Body of pancreas (tissue), 4 donors: ENCODE measurements around the gene BTNL2. TPM values are rescaled to one million over a fixed set of nuclear protein-coding genes. Genes with fewer than 3 reads are reported as not detected.

ENCODE experiments used
- ATAC-seq: fragments of 150-250 bp; one replicate; pipeline ENCODE4 v1.9.1; 2016
- DNase-seq, 4 donors: peaks; one replicate each; pipeline ENCODE4 v3.0.0-alpha.2; 2019
- H3K27ac ChIP-seq, 4 donors: fragments of 200-600 bp; sonication (generic); 1 replicate in 3 of 4; 2 replicates in 1 of 4; pipeline versions ENCODE4 v1.5.1 to v1.6.1; 2016 to 2019; ENCODE audit warnings: mild to moderate bottlenecking in 1 of 4, mixed read lengths in 1 of 4, moderate library complexity in 1 of 4
- H3K27me3 ChIP-seq, 2 donors: fragments of 200-600 bp; sonication (generic); one replicate each; pipeline ENCODE4 v1.6.0; 2016; ENCODE audit warnings: mild to moderate bottlenecking in 1 of 2
- H3K36me3 ChIP-seq, 2 donors: fragments of 200-600 bp; sonication (generic); replicated peaks in 1 of 2; 2 replicates each; pipeline ENCODE4 v1.5.1; 2016; ENCODE audit warnings: low read depth in 2 of 2; ENCODE audit not compliant: insufficient read depth in 1 of 2
- H3K4me1 ChIP-seq: fragments of 200-600 bp; sonication (generic); one replicate; pipeline ENCODE4 v1.6.0; 2016
- H3K4me3 ChIP-seq, 2 donors: fragments of 200-600 bp; sonication (generic); 1 replicate in 1 of 2; 2 replicates in 1 of 2; pipeline ENCODE4 v1.5.1; 2016 to 2019
- H3K9me3 ChIP-seq, 3 donors: fragments of 200-600 bp; sonication (generic); 1 replicate in 2 of 3; 2 replicates in 1 of 3; pipeline ENCODE4 v1.5.1; 2016
- POLR2A ChIP-seq, 3 donors: fragments of 450-650 bp; IDR thresholded peaks; one replicate each; pipeline ENCODE4 v1.6.1; 2016; ENCODE audit warnings: antibody characterized with exemption in 3 of 3, mild to moderate bottlenecking in 2 of 3
- WGBS, 2 donors: methylation state at CpG; one replicate each; pipeline ENCODE4 v1.1.5; 2017; 5-methylcytosine and 5-hydroxymethylcytosine counted together
- intact Hi-C: fragments of 100-400 bp; cut with DNase I; formaldehyde crosslinking; loops from one replicate; pipeline ENCODE4 v1.15.1; 2023
- total RNA-seq, 2 donors: library from RNA; depleted of rRNA; stranded (reverse); fragments of >200 nt; gene quantifications; one replicate each; pipeline ENCODE4 v1.1.0, GENCODE V29; 2016
- TF ChIP-seq, protein P1 (sequence below), 7 experiments: fragments of 450-650 bp in 4 of 7; fragments of 200-600 bp in 3 of 7; sonication (generic) in 3 of 7; IDR thresholded peaks; one replicate each; pipeline ENCODE4 v1.5.1; 2016 to 2019; ENCODE audit warnings: antibody characterized with exemption in 7 of 7

Gene BTNL2
- total RNA-seq, 2 donors from 2014 or later = not detected

DNA sequence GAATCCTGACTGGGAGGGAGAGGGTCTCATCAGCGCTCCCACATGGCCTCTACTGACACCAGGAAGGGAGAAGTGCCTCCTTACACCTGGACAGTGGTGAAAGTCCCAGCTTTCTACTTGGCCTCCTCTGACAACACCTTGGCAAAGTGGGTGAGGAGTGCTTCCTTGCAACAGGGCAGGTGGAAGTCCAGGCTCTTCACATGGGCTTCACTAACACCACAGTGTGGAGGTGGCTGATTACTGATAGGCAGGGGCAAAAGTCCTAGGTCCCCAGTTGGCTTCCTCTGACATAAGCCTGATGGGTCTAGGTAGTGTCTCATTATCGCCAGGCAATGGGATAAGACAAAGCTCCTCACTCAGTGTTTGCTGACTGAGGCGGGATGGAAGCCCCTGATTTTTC lies 23.2 kb upstream of the BTNL2 start:
- H3K36me3 ChIP-seq = no peaks in the 10 kb centered on the region
- ATAC-seq (no peak), DNase-seq (no peak)
- no peaks in the 10 kb centered on the region for H3K4me1 ChIP-seq
- no peaks in the 10 kb centered on the region for H3K27me3 ChIP-seq
- WGBS, 2 donors = 70 to 76% methylated on average over 2 to 3 of the region's 3 CpGs
- H3K27ac ChIP-seq = no peak overlapping the region
- no peaks in the 10 kb centered on the region for H3K9me3 ChIP-seq
- no peak for TF ChIP-seq POLR2A (IDR thresholded peaks at IDR 0.05)
- TF ChIP-seq, protein P1, sequence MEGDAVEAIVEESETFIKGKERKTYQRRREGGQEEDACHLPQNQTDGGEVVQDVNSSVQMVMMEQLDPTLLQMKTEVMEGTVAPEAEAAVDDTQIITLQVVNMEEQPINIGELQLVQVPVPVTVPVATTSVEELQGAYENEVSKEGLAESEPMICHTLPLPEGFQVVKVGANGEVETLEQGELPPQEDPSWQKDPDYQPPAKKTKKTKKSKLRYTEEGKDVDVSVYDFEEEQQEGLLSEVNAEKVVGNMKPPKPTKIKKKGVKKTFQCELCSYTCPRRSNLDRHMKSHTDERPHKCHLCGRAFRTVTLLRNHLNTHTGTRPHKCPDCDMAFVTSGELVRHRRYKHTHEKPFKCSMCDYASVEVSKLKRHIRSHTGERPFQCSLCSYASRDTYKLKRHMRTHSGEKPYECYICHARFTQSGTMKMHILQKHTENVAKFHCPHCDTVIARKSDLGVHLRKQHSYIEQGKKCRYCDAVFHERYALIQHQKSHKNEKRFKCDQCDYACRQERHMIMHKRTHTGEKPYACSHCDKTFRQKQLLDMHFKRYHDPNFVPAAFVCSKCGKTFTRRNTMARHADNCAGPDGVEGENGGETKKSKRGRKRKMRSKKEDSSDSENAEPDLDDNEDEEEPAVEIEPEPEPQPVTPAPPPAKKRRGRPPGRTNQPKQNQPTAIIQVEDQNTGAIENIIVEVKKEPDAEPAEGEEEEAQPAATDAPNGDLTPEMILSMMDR (IDR thresholded peaks at IDR 0.05) = no peak
- H3K4me3 ChIP-seq = no peak overlapping the region
- intact Hi-C loops = no loop called here

DNA sequence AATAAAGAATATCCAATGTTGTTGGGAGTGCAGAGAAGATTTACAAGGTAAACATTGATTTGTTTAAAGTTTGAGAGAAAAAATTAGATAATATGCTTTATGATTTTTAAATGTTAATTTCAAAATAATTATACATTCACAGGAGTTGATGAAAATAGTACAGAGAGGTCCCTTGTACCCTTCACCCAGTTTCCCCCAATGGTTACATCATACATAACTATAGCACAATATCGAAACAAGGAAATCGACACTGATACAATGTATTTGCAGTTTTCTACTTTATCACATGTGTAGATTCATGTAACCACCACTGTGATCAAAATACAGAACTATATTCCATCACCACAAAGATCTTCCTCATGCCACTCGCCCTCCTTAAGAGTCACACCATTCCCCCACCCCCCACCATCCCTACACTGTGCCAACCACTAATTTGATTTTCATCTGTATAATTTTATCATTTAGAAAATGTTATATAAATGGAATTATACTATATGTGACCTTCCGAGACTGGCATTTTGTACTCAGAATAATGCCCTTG lies 21.0 kb upstream of the BTNL2 start:
- TF ChIP-seq, protein P1 (IDR thresholded peaks at IDR 0.05) = no peak
- TF ChIP-seq POLR2A (IDR thresholded peaks at IDR 0.05) = no peak
- WGBS, 2 donors = 71 to 85% methylated on average over 4 of the region's 4 CpGs
- Histone ChIP-seq H3K9me3 (no peaks in the 10 kb centered on the region), H3K27me3 (no peaks in the 10 kb centered on the region), H3K4me3 (no peak overlapping the region), H3K36me3 (no peaks in the 10 kb centered on the region), H3K27ac (no peak overlapping the region), H3K4me1 (no peaks in the 10 kb centered on the region)
- no peak for ATAC-seq
- intact Hi-C loops = no loop called here
- DNase-seq = no peak

DNA sequence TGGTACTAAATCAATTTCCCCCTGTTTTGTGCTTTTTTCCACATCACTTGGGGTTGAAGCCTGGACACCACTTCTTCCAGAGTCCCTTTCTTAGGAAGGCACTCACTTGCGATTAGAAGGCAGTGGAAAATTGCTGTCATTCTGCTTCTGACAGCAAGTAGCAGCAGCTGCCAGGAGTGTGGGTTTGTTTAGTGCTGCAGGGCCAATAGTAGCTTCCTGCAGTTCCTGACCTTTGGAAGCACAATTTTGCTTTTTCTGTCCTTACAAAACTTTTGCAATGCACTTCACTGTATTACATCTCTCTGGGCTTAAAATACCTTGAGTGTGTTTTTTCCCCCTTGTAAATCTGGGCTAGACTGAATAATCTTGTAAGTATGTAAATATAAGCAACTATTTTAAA lies 20.2 kb upstream of the BTNL2 start:
- H3K4me1 ChIP-seq = no peaks in the 10 kb centered on the region
- no peak overlapping the region for H3K27ac ChIP-seq
- no peaks in the 10 kb centered on the region for H3K27me3 ChIP-seq
- ATAC-seq (no peak), DNase-seq (no peak)
- no peaks in the 10 kb centered on the region for H3K9me3 ChIP-seq
- no peak overlapping the region for H3K4me3 ChIP-seq
- WGBS, 2 donors = 34 to 39% methylated on average over 1 of the region's 1 CpG
- no peaks in the 10 kb centered on the region for H3K36me3 ChIP-seq
- intact Hi-C loops = no loop called here
- TF ChIP-seq, protein P1 (IDR thresholded peaks at IDR 0.05) = no peak
- no peak for TF ChIP-seq POLR2A (IDR thresholded peaks at IDR 0.05)

DNA sequence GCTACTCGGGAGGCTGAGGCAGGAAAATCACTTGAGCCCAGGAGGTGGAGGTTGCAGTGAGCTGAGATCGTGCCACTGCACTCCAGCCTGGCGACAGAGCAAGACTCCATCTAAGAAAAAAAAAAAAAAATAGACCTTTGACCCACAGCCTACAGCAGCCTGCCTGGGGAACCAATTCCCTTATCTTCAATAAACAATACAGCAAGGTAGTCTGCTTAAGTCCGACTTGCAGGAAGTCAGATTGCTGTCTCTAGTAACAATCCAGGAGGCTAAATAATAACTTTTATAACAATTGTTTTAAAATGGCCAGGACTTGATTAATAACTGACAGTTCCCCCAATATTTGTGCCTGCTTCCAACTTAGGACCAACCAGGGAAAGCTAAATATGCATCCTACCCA lies 19.4 kb upstream of the BTNL2 start:
- H3K4me3 ChIP-seq = no peak overlapping the region
- intact Hi-C loops = no loop called here
- H3K4me1 ChIP-seq = no peaks in the 10 kb centered on the region
- H3K27ac ChIP-seq = no peak overlapping the region
- H3K36me3 ChIP-seq = no peaks in the 10 kb centered on the region
- TF ChIP-seq, protein P1 (IDR thresholded peaks at IDR 0.05) = no peak
- no peak for TF ChIP-seq POLR2A (IDR thresholded peaks at IDR 0.05)
- ATAC-seq (no peak), DNase-seq (no peak)
- no peaks in the 10 kb centered on the region for H3K9me3 ChIP-seq
- H3K27me3 ChIP-seq = no peaks in the 10 kb centered on the region
- WGBS, 2 donors = 34 to 39% methylated on average over 4 of the region's 4 CpGs

DNA sequence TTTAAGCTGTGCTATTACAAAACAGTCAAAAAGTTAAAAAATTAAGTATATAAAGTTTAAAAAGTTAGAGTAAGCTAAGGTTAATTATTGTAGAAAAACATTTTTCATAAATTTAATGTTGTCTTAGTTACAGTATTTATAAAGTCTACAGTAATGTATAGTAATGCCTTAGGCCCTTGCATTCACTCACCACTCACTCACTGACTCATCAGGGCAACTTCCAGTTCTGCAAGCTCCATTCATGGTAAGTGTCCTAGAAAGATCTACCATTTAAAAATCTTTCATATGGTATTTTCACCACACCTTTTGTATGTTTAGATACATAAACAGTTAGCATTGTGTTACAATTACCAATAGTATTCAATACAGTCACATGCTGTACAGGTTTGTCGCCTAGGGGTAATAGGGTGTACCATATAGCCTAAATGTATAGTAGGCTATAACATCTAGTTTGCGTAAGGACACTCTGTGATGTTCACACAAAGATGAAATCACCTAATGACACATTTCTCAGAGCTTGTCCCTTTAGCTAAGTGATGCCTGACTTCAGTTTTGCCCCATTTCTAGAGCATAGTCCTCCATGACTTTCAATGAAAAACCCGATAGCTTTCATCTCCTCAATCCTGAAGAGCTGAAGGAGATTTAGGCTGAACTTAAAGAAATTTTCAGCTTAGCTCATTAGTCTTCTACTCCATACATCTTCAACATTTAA lies 17.8 kb upstream of the BTNL2 start:
- H3K4me3 ChIP-seq = no peak overlapping the region
- WGBS, 2 donors = 95 to 99% methylated on average over 3 of the region's 3 CpGs
- H3K4me1 ChIP-seq = no peaks in the 10 kb centered on the region
- ATAC-seq (no peak), DNase-seq (no peak)
- no peaks in the 10 kb centered on the region for H3K27me3 ChIP-seq
- no peaks in the 10 kb centered on the region for H3K36me3 ChIP-seq
- TF ChIP-seq, protein P1 (IDR thresholded peaks at IDR 0.05) = no peak
- TF ChIP-seq POLR2A (IDR thresholded peaks at IDR 0.05) = no peak
- H3K9me3 ChIP-seq = no peaks in the 10 kb centered on the region
- intact Hi-C loops = no loop called here
- H3K27ac ChIP-seq = no peak overlapping the region
